ENCODE measurements around the gene L3MBTL3. TPM values are rescaled to one million over a fixed set of nuclear protein-coding genes. Genes with fewer than 3 reads are reported as not detected.

Gene L3MBTL3
- total RNA-seq, 1 experiment from 2014 or later: 4.7 TPM

GRCh38 chr6:130000526-130001421 is 17.6 kb upstream of the L3MBTL3 start:
- Histone ChIP-seq H2AK5ac (ENCODE audit: insufficient read length, low read length) (no peak overlapping the region), H3K9ac (ENCODE audit: extremely low read depth, insufficient read length, low read length) (no peak overlapping the region), H4K8ac (replicated peaks; ENCODE audit: insufficient read length, low read depth, low read length) (no peak overlapping the region), H3K9me3 (ENCODE audit: control insufficient read depth, low read depth, low read length) (no peaks in the 10 kb centered on the region), H3K4me1 (ENCODE audit: insufficient read depth, low read length) (peaks cover 5% of the 10 kb centered on the region), H3K4me2 (ENCODE audit: insufficient read depth, insufficient read length, low read length) (no peak overlapping the region), H3K27ac (ENCODE audit: insufficient read length, low read depth, low read length) (no peak overlapping the region), H3K79me1 (ENCODE audit: insufficient read depth, low read depth, low read length, poor library complexity, severe bottlenecking) (no peaks in the 10 kb centered on the region), H3K14ac (ENCODE audit: insufficient read depth, low read length) (no peak overlapping the region), H2BK20ac (ENCODE audit: low read depth, low read length, poor library complexity, severe bottlenecking) (no peak overlapping the region), H3K23me2 (ENCODE audit: insufficient read length, low read depth, low read length, poor library complexity, severe bottlenecking) (no peaks in the 10 kb centered on the region), H3T11ph (ENCODE audit: low read length) (no peak overlapping the region), H3K4ac (ENCODE audit: low read depth, low read length) (no peak overlapping the region), H4K5ac (ENCODE audit: insufficient read length, low read depth, low read length) (no peak overlapping the region), H3K18ac (ENCODE audit: insufficient read length, low read depth, low read length) (no peak overlapping the region), H3K27me3 (ENCODE audit: insufficient read depth, low read length) (no peaks in the 10 kb centered on the region), H3K23ac (ENCODE audit: insufficient read length, low read depth, low read length) (no peak overlapping the region), H2AFZ (ENCODE audit: low read length) (no peak overlapping the region), H2BK120ac (ENCODE audit: low read depth, low read length, poor library complexity, severe bottlenecking) (no peak overlapping the region), H4K91ac (ENCODE audit: insufficient read length, low read depth, low read length) (no peak overlapping the region), H2BK12ac (ENCODE audit: insufficient read length, low read depth, low read length) (no peak overlapping the region), H2BK15ac (ENCODE audit: low read depth, low read length) (no peak overlapping the region), H4K20me1 (ENCODE audit: control insufficient read depth, insufficient read depth, insufficient read length) (no peaks in the 10 kb centered on the region), H2BK5ac (ENCODE audit: insufficient read length, low read length) (no peak overlapping the region), H3K79me2 (ENCODE audit: insufficient read depth, low read length) (no peaks in the 10 kb centered on the region), H3K56ac (ENCODE audit: insufficient read length, low read depth, low read length) (no peak overlapping the region)
- no peaks in the 10 kb centered on the region for H3K36me3 Mint-ChIP-seq (ENCODE audit: insufficient read depth in 1 of 3, low read depth in 3 of 3)
- H3K9me3 Mint-ChIP-seq: no peaks in the 10 kb centered on the region; a peak in 1 of 5 replicates
- H3K4me1 Mint-ChIP-seq: peaks cover 8 to 9% of the 10 kb centered on the region in 2 experiments
- H3K4me3 Mint-ChIP-seq: no peak overlapping the region
- no CpG with 5 or more reads among the region's 4 CpGs for WGBS (ENCODE audit: extremely low coverage, insufficient read length, low lambda C conversion rate)
- DNase-seq: no peak
- TF ChIP-seq CTCF (conservative IDR thresholded peaks at IDR 0.05): no peak
- H3K27me3 Mint-ChIP-seq (ENCODE audit: low read depth): no peaks in the 10 kb centered on the region
- H3K27ac Mint-ChIP-seq: peak overlapping the region in 1 of 3 experiments; percentile 90; a peak in 1 of 7 replicates
